Dermis blood vessel endothelial cell (primary cell): ENCODE data around the gene IAH1. TPM values are rescaled to one million over a fixed set of nuclear protein-coding genes. Genes with fewer than 3 reads are reported as not detected.
"Not testable (repeated sequence)": the region's sequence is repeated elsewhere in the genome, so short reads cannot be mapped to it uniquely, and the experiment has no call there.

ENCODE experiments used
- DNase-seq: peaks from one replicate; pipeline ENCODE4 v3.0.0; 2010
- total RNA-seq: library from RNA; depleted of rRNA; stranded (reverse); fragments of >200 nt; gene quantifications from 2 replicates; pipeline ENCODE4 v1.2.3, GENCODE V29; 2014

IAH1 gene
- total RNA-seq, 1 donor from 2014 or later = 38.8 TPM

DNA sequence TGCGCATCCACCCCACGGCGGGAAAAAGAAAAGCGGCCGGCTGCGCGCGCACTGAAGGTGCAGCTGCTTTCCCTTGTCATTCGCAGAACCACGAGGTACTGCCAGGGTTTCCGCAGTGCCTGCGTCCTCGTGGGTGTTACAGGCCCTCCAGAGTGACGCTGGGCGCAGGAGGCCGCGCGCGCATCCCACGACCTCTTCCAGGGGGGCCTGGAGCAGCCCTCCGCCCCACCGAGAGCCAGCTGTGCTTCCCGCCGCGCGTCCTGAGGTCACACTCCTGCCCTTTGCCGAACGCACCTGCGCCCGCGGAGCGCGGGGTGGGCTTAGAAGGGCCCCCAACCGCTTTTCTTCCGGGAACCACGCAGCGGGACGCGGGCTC is 378 bp upstream of the IAH1 start:
- peak; percentile 35 for DNase-seq

- no peak for DNase-seq
These were observed 3.6 kb downstream of the IAH1 start for GRCh38 chr2:9477914-9478313.

DNA sequence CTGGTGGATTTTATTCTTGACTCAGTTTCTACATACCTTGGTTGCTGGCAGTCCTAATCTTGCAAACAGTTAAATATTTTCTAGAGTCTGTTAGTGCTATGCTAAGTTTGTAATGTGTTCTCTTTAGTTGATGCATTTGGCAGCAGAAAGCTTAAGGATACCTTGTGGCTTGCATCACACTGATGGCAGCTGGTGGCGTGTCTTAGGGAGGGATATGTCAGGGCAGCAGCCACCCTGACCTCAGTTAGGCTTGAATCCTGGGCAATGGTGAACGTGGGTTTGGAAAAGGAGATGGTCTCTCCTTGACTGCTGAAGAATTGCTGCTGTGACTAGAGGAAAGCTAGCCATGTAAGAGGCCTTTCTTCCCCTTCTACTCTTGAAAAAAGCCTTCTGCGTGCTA is 4.2 kb downstream of the IAH1 start:
- no peak for DNase-seq

DNA sequence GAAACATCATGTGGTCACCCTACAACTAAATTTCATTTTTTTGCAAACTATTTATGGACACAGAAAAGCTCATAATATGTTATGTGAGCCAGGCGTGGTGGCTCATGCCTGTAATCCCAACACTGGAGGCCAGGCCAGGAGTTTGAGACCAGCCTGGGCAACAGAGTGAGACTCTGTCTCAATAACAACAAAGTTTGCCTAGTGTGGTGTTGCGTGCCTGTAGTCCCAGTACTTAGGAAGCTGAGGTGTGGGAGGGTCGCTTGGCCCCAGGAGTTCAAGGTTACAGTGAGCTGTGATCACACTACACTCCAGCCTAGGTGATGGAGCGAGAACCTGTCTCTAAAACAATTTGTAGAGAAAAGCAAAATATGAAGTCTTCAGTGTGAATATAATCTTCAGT is 5.8 kb downstream of the IAH1 start:
- DNase-seq = no peak

DNA sequence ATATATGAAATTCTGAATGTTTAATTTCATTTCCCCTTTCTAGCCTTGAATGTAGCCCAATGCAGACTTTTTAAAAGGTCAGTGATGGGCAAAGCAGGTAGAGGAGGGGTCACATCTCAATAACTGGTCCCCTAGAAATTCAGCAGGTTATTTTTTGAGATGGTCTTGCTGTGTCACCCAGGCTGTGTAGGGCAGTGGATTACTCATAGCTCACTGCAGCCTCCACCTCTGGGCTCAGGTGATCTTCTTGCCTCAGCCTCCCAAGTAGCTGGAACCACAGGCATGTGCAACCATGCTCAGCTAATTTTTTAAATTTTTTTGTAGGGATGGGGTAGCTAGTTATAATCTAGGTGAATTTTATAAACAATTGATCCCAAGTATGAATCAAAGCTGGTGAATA is 8.8 kb downstream of the IAH1 start:
- DNase-seq = no peak

GRCh38 chr2:9484533-9484932 is 10.2 kb downstream of the IAH1 start:
- no peak for DNase-seq

DNA sequence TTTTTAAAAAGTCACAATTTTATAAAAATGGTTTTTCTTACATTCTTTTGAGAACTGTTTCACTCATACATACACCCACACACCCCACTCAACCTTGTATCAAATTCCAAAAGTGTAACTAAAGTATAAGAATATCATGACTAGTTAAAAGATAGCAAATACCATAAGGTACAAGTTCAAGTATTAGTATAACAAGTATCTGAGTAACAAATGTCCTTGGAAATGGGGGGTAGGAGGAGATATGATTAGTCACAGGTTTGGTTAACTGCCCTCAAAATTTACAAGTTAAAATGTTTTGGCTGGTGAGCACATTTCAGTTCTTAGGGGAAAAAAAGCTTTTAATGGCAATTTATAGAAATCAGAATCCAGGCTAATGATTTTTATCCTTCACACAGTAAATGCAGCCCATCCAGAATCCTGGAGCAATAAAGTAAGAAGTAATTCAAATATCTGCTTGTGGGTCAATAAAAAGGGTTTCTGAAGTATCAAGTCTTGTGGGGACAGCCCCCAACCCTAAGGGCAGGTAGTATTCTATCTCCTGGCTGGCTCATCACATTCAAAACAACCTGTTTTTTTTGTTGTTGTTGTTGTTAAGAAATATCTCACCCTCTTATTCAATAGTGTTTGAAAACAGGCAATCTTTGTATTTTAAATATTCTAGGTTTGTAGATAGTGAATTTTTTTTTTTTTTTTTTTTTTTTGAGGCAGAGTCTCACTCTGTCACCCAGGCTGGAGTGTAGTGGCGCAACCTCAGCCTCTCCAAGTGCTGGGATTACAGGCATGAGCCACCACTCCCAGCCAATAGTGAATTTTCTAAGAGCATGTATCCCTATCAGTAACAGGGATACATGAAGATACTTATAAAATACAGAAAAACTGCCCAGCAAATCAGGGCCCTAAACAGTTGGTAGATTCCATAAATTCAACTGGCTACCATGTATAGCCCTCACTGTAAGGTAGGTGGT is 14.5 kb downstream of the IAH1 start:
- DNase-seq = no peak

DNA sequence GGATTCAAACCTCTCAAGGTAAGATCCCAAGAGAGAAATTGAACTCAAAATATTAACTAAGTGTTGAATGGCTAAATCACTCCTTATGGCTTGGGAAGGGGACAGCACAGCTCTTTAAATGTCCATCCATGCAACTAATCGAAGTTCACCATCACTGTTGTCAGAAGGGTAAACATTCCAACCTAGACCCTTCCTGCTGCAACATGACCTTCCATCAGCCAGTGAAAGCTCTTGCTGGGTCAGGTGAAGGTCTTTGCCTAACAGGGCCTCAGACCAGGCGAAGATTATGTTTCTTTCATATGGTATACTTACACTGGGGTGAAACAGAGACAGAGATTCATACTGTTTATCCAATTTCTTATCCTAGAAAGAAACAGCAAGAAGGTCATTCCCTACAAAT is 16.4 kb downstream of the IAH1 start:
- no peak for DNase-seq

GRCh38 chr2:9492927-9493326 is 18.6 kb downstream of the IAH1 start:
- no peak for DNase-seq

DNA sequence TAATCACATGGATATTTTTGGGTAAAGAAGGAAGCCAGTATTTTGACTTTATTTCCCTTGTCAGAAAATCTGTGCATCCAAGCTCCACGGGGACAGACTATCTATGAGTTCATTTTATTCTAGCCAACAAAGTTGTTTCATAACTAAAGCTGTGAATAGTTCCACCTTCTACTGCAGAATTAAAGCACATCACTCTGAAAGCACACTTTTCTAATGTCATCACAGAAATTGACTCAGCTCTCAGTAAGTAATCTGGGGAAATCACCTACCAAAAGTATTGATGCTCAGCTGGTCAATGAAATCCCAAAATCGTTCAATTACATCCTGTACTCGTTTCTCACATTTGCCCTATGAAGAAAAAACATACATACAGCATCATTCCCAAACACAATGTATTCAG is 19.1 kb downstream of the IAH1 start:
- DNase-seq = no peak

DNA sequence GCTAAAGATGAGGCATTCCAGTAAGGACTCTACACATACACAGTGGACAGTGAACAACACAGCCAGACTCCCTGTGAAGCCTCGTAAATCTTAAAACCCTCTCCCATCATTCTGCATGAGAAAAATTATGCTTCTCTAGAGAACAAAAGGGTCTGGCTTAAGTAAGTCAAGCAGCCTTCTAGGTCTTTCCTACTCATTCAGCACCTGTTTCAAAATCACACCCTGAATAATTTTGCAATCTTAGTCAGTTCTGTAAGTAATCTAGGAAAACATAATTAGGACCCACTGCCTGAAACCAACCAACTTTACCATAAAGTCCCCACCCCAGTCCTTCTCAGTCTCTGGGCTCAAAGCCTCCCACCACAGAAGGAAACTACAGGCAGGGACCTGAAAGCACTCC is 19.7 kb downstream of the IAH1 start:
- DNase-seq = no peak

- no peak for DNase-seq
These were observed 22.7 kb downstream of the IAH1 start for GRCh38 chr2:9497017-9497416.

DNA sequence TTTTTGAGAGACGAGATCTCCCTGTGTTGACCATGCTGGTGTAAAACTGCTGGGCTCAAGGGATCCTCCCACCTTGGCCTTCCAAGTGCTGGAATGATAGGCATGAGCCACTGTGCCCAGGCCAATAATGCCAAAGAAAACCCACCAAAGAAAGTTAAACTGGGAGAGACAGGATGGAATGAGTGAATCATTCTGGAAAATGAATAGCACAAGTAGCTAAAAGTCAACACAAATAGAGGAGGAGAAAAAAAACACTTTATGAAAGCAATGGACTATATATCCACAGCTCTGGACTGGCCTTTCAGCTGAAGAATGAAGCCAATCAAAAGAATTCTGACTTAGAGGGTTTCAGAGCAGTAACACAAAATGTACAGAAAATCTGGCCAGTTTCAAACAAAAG is 23.9 kb downstream of the IAH1 start:
- no peak for DNase-seq

DNA sequence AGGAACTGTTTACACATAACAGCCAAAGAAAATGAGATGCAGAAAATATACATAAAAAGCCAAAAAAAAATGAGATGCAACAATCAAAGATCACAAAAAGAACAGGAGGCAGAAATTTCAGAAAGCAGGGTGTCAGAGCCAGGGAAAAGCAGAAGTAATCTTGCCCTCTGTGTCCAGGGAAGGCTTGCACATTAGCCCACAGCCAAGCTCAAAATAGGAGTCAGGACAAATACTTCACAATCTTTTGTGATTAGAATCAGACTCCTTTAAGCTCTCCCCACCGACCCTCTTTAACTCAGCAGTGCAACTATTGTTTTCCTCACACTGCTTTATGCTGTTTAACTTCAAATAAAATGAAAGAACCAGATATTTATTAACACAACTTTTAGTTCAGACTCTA is 34.6 kb downstream of the IAH1 start:
- DNase-seq = no peak

- DNase-seq = not testable (repeated sequence)
These were observed 39.6 kb downstream of the IAH1 start for GRCh38 chr2:9513946-9514345.

DNA sequence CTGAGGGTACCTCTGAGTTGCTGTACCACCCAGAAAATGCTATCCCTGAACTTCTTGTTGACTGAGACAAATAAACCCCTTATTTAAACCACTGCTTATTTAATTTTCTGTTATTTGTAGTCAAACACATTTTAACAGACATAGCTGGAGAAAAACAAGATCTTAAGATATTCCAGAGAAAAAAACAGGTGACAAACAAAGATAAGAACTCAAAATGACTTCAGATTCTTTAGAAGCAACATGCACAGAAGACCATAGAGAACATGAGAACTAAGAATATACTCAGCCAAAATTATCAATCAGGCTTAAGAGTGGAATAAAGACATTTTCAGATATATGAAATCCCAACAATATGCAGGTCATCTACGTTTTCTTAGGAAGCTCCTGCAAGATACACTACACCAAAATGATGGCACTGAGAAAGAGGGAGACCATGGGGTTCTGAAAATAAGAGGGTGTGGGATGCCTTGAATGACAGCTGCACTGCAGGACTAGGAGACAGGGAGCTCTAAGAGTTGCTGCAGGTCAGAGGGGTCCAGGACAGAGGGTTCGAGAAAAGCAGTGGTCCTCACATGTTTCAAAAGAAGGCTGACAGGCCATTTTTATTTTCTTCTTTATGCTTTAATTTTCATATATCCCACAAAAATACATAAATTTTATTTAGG is 42.9 kb downstream of the IAH1 start:
- DNase-seq = no peak

- no peak for DNase-seq
These were observed 43.8 kb downstream of the IAH1 start for GRCh38 chr2:9518163-9518562.

DNA sequence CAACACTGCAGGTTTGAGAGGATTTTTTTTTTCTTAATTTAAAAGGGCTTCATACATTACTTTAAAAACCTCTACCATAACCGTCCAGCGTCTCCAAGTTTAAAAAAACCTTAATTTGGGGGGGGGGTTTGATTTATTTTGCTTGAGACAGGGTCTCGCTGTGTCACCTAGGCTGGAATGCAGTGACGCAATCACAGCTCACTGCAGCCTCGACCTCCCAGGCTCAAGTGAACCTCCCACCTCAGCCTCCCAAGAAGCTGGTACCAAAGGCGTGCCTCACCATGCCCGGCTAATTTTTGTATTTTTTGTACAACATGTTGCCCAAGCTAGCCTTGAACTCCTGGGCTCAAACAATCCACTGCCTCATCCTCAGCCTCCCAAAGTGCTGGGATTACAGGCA is 44.4 kb downstream of the IAH1 start:
- no peak for DNase-seq

GRCh38 chr2:9519250-9519649 is 44.9 kb downstream of the IAH1 start:
- no peak for DNase-seq

- no peak for DNase-seq
These were observed 49.9 kb downstream of the IAH1 start for GRCh38 chr2:9524291-9524690.

GRCh38 chr2:9525266-9525665 is 50.9 kb downstream of the IAH1 start:
- DNase-seq = no peak

DNA sequence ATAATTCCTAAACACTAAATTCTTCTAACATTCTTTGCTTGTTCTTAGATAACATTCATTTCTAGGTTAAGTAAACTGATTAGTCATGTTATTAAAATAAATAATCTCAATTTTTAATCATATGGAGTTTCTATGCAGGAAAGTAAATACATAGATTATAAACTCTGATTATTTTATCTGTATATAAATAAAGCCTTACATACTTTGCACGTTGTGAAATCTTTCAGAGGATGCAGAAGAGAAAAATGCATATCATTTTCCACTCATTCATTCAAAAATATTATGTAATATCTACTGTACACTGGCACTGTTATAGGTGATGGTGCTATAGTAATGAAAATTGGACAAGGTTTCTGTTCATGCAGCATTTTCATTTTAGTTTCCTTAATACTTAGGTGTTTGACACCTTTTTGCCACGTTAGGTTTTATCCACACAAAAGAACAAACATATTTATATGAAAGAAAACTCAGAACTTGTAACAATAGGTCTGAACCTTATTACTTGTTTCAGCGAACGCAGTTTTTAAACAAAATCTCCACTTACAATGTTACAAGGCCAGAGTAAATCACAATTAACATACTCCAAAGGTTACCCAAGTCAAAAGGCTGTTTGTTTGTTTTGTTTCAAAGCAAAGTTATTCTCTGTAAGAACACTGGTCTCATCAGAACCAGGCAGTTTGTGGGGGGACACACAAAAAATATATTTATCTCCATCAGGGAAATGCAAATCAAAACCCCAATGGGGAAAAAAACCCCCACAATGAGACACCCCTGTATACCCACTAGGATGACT is 53.8 kb downstream of the IAH1 start:
- DNase-seq = no peak

DNA sequence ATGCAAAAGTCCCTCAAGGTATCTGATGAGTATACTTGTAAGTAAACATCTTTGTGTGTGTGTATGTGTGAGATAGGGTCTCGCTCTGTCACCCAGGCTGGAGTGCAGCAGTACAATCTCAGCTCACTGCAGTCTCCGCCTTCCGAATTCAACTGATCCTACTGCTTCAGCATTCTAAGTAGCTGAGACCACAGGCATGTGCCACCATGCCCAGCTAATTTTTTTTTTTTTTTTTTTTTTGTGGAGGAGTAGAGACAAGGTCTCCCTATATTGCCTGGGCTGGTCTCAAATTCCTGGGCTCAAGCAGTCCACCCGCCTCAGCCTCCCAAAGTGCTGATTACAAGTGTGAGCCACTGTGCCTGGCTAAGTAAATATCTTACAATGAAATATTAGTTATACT is 58.1 kb downstream of the IAH1 start:
- no peak for DNase-seq
